ENCODE measurements around the gene ZNF445.

- TF ChIP-seq, protein P1, sequence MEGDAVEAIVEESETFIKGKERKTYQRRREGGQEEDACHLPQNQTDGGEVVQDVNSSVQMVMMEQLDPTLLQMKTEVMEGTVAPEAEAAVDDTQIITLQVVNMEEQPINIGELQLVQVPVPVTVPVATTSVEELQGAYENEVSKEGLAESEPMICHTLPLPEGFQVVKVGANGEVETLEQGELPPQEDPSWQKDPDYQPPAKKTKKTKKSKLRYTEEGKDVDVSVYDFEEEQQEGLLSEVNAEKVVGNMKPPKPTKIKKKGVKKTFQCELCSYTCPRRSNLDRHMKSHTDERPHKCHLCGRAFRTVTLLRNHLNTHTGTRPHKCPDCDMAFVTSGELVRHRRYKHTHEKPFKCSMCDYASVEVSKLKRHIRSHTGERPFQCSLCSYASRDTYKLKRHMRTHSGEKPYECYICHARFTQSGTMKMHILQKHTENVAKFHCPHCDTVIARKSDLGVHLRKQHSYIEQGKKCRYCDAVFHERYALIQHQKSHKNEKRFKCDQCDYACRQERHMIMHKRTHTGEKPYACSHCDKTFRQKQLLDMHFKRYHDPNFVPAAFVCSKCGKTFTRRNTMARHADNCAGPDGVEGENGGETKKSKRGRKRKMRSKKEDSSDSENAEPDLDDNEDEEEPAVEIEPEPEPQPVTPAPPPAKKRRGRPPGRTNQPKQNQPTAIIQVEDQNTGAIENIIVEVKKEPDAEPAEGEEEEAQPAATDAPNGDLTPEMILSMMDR (IDR thresholded peaks at IDR 0.05), result no peak
- no peak for TF ChIP-seq POLR2A (IDR thresholded peaks at IDR 0.05)
Observed at GRCh38 chr3:44445786-44446185, 31.7 kb downstream of the ZNF445 start.

All from lower leg skin (tissue), 3 donors.